ENCODE data around the gene RHOBTB1. TPM values are rescaled to one million over a fixed set of nuclear protein-coding genes. Genes with fewer than 3 reads are reported as not detected.

The RHOBTB1 gene
- total and polyA plus RNA-seq, 5 donors, result 5.8 to 13.8 (median 9.7) TPM

DNA sequence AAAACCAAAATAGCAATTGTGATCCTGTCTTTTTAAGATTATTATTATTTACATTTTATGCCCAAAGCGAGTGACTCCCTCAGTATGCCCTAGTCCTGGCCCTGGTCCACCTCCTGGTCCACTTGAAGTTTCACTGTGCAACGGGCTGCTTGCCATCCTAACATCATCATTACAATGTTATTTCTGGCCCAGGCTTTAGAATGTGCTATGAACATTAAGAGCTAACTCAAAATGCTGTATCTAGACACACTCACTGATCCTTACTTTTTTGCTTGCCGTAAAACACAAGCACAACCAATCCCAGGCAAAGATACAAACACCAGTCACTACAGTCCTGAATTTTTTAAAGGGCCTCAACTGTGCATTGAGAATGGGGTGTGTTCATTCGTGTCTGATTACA is 38.4 kb downstream of the RHOBTB1 start:
- Histone ChIP-seq H3K9me3 (ENCODE audit: control insufficient read depth, low read length) (no peaks in the 10 kb centered on the region), H3K4me1 (ENCODE audit: control insufficient read depth, insufficient read depth, low read length) (peaks cover 4% of the 10 kb centered on the region), H3K27me3 (ENCODE audit: control insufficient read depth, insufficient read depth) (no peaks in the 10 kb centered on the region), H3K4me3 (ENCODE audit: low read length) (no peak overlapping the region), H3K27ac (ENCODE audit: low read length) (peak overlapping the region; percentile 11)
- 34% methylated on average over 4 of the region's 4 CpGs for WGBS
- ATAC-seq (peak; percentile 60 to 65), DNase-seq (peak; percentile 74 to 86 (median 85))
- intact Hi-C loops (cut with DNase I), result no loop called here

DNA sequence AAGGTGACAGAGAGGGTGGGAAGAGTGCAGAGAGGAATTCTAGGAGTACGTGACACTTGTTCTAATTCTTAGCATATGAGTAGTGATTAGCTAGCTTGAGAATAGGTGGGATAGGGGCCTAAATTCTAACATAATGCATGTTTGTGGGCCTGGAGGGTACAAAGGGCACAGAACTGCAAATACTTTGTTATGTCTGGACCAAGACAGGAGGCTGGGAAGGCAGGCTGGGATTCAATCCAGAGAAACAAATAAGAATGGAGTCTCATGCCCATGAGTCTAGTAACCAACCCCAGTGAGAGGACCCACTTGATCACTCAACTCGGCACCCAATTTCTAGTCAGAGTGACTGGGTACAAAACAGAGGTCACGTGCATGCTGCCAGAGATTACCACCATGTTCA is 40.9 kb downstream of the RHOBTB1 start:
- Histone ChIP-seq H3K4me1 (ENCODE audit: control insufficient read depth, insufficient read depth, low read length) (peaks cover 4% of the 10 kb centered on the region), H3K27me3 (ENCODE audit: control insufficient read depth, insufficient read depth) (no peaks in the 10 kb centered on the region), H3K27ac (ENCODE audit: low read length) (peak overlapping the region; percentile 11), H3K4me3 (ENCODE audit: low read length) (no peak overlapping the region), H3K9me3 (ENCODE audit: control insufficient read depth, low read length) (no peaks in the 10 kb centered on the region)
- no peak for ATAC-seq
- no peak for DNase-seq
- intact Hi-C loops (cut with DNase I), result loop anchor here in 1 of 4 donors (5.0 kb wide), 1 partner anchor 39 kb away; the partner anchor contains the start of gene RHOBTB1
- 79% methylated on average over 3 of the region's 3 CpGs for WGBS

DNA sequence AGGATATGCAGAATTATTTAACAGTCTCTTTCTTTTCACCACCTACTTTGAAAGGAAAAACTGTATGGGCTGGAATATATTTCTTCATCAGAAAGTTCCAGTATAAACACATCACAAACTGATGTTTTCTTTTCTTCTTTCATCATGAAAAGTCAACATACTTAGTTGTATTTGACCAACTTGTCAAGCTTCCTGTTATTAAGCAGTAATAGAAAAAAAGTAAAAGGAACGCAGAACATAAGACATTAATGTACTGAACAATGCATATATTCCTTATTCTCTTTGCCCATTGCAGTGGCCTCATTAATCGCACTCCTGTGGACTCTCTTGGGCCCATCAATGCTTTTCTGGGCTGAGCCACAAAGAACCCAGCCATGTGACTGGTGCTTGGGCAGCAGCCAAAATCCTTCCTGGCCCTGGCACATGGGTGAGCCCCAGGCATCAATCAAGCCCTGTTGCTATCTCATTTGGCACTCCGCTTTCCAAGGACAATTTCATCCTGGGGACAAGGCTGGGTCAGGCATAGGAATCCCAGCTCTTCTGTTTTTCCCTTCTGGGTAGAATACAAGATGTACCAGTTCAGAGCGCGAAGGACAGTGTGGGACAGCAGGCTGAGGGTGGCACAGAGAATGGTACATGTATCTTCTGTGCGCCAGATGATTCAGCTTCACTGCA is 42.3 kb downstream of the RHOBTB1 start:
- H3K9me3 ChIP-seq (ENCODE audit: control insufficient read depth, low read length), result no peaks in the 10 kb centered on the region
- no peak overlapping the region for H3K4me3 ChIP-seq (ENCODE audit: low read length)
- 65% methylated on average over 6 of the region's 6 CpGs for WGBS
- ATAC-seq (peak; percentile 91 to 93), DNase-seq (peak; percentile 64 to 90 (median 87))
- H3K27ac ChIP-seq (ENCODE audit: low read length), result no peak overlapping the region
- peaks cover 4% of the 10 kb centered on the region for H3K4me1 ChIP-seq (ENCODE audit: control insufficient read depth, insufficient read depth, low read length)
- intact Hi-C loops (cut with DNase I), result loop anchor here in 1 of 4 donors (5.0 kb wide), 1 partner anchor 41 kb away; the partner anchor contains the start of gene RHOBTB1
- no peaks in the 10 kb centered on the region for H3K27me3 ChIP-seq (ENCODE audit: control insufficient read depth, insufficient read depth)

DNA sequence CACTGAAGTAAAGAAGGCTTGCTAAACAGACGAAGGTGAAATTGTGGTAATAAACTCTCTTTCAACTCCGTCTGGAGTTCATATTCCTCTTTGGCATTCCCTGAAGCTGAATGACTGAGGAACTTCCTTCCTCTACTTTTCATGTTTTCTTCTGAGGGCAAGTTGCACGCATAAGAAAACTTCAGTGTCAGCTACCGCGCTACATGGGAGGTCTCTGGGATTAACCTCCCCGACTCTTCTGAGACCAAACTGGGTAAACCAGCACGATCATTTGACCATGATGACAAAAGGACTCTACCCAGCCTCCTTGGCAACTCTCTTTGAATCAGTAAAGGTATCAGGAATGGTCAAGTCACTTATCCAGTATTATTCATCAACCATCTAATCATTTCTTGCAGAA is 44.7 kb downstream of the RHOBTB1 start:
- no peak for ATAC-seq
- 93% methylated on average over 7 of the region's 7 CpGs for WGBS
- no peak for DNase-seq
- intact Hi-C loops (cut with DNase I), result loop anchor here in 1 of 4 donors (5.0 kb wide), 1 partner anchor 43 kb away; the partner anchor contains the start of gene RHOBTB1
- Histone ChIP-seq H3K27me3 (ENCODE audit: control insufficient read depth, insufficient read depth) (no peaks in the 10 kb centered on the region), H3K4me1 (ENCODE audit: control insufficient read depth, insufficient read depth, low read length) (peaks cover 2% of the 10 kb centered on the region), H3K27ac (ENCODE audit: low read length) (no peak overlapping the region), H3K9me3 (ENCODE audit: control insufficient read depth, low read length) (no peaks in the 10 kb centered on the region), H3K4me3 (ENCODE audit: low read length) (no peak overlapping the region)

DNA sequence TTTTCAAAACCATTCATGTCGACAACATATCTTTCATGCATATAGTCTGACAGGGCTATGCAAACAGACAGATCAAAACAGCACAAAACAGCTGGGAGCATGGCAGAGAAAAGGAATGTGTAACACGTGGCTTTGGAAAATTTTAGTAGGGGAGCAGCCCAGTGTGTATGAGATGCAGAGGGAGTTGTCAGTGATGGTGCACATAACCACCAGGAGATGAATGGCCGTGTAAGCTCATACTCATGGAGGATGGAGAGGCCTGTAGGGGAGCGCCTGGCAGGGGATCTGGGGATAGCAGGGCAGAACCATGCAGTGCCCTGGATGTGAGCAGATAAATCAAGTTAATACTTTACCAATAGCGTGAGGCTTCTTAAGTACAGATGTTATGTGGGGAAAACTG is 45.7 kb downstream of the RHOBTB1 start:
- WGBS, result 72% methylated on average over 5 of the region's 5 CpGs
- Histone ChIP-seq H3K27me3 (ENCODE audit: control insufficient read depth, insufficient read depth) (no peaks in the 10 kb centered on the region), H3K4me3 (ENCODE audit: low read length) (no peak overlapping the region), H3K9me3 (ENCODE audit: control insufficient read depth, low read length) (no peaks in the 10 kb centered on the region), H3K27ac (ENCODE audit: low read length) (no peak overlapping the region), H3K4me1 (ENCODE audit: control insufficient read depth, insufficient read depth, low read length) (peaks cover 2% of the 10 kb centered on the region)
- ATAC-seq (no peak), DNase-seq (no peak)
- intact Hi-C loops (cut with DNase I), result loop anchor here in 1 of 4 donors (5.0 kb wide), 1 partner anchor 44 kb away; the partner anchor contains the start of gene RHOBTB1

DNA sequence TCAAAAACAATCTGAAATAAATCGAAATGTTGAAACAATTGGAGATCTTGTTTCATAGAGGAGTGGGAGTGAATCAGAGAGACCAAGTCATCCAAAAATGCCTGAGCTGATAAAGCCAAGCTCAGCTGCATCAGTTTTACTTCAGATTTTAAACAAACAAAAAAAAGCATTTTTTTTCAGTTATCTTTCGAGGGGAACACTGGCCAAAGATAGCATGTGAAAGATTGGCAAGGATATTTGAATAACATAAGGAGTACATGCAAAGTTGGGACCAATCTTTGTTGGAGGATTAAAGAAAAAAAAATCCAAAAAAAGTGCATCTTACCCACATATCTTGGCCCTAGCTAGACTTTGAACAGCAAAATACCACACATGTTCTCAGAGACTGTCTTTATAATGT is 47.2 kb downstream of the RHOBTB1 start:
- peaks cover 5% of the 10 kb centered on the region for H3K4me1 ChIP-seq (ENCODE audit: control insufficient read depth, insufficient read depth, low read length)
- no peaks in the 10 kb centered on the region for H3K9me3 ChIP-seq (ENCODE audit: control insufficient read depth, low read length)
- no peak overlapping the region for H3K27ac ChIP-seq (ENCODE audit: low read length)
- ATAC-seq, result no peak
- no peaks in the 10 kb centered on the region for H3K27me3 ChIP-seq (ENCODE audit: control insufficient read depth, insufficient read depth)
- DNase-seq, result no peak
- WGBS, result 42% methylated on average over 2 of the region's 2 CpGs
- intact Hi-C loops (cut with DNase I), result loop anchor here in 1 of 4 donors (5.0 kb wide), 1 partner anchor 45 kb away; the partner anchor contains the start of gene RHOBTB1
- no peak overlapping the region for H3K4me3 ChIP-seq (ENCODE audit: low read length)

DNA sequence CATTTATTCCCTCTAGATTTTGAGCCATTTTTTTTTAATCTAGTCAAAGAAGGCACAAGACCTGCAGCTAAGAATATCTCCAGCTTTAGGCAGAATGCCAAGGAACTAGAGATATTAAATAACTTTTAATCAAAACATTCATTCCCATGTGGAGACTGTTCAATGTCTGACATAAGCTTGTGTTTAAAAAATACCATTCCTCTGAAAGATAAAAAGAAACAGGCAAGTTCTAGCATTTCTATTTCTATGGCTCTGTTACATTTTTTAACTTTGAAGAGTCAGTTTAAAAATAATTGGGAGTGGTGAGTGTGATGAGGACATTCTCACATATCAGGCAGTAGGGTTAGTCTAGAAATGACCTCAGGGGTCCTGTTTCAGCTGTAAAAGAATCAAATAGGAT is 48.0 kb downstream of the RHOBTB1 start:
- H3K27me3 ChIP-seq (ENCODE audit: control insufficient read depth, insufficient read depth), result no peaks in the 10 kb centered on the region
- intact Hi-C loops (cut with DNase I), result loop anchor here in 1 of 4 donors (5.0 kb wide), 1 partner anchor 46 kb away; the partner anchor contains the start of gene RHOBTB1
- no peaks in the 10 kb centered on the region for H3K9me3 ChIP-seq (ENCODE audit: control insufficient read depth, low read length)
- H3K4me3 ChIP-seq (ENCODE audit: low read length), result no peak overlapping the region
- H3K27ac ChIP-seq (ENCODE audit: low read length), result no peak overlapping the region
- DNase-seq (no peak), ATAC-seq (peak in 1 of 2 donors; percentile 53)
- H3K4me1 ChIP-seq (ENCODE audit: control insufficient read depth, insufficient read depth, low read length), result peaks cover 5% of the 10 kb centered on the region

DNA sequence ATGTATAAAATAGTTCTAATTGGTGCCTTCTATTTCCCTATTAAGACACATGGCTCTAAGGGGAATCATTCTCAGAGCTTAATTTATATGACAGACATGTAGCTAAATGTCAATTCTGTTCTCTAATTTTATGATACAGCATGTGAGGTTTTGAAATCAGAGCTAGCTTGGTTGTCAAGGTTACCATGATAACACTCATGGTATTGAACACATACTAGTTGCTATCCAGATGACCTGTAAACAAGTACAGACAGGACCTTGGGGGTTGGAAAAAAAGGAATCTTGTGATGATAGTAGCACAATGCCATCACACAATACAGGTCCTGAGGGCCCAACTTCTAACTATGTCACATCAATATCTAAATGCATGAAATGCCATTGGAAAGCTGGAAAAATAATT is 49.2 kb downstream of the RHOBTB1 start:
- ATAC-seq (no peak), DNase-seq (no peak)
- no peak overlapping the region for H3K27ac ChIP-seq (ENCODE audit: low read length)
- H3K4me3 ChIP-seq (ENCODE audit: low read length), result no peak overlapping the region
- H3K9me3 ChIP-seq (ENCODE audit: control insufficient read depth, low read length), result no peaks in the 10 kb centered on the region
- intact Hi-C loops (cut with DNase I), result loop anchor here in 1 of 4 donors (5.0 kb wide), 1 partner anchor 48 kb away; the partner anchor contains the start of gene RHOBTB1
- peaks cover 5% of the 10 kb centered on the region for H3K4me1 ChIP-seq (ENCODE audit: control insufficient read depth, insufficient read depth, low read length)
- no peaks in the 10 kb centered on the region for H3K27me3 ChIP-seq (ENCODE audit: control insufficient read depth, insufficient read depth)

DNA sequence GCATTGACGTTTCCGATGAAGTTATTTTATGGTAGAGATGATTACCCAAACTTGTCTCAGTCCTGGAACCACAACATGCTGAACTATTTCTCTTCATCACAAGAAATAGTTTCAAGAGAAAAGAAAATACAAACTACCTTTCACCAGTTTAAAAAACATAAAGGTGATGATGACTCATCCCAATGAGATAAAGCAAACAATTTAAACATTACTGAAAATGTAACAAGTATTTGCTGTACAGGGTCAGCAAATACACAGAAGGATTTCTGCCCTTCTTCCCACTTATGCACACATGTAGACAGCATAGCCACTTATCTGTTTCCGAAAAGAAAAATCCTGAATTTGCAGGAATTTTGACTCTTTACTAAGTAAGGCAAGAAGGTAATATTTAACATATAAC is 50.8 kb downstream of the RHOBTB1 start:
- Histone ChIP-seq H3K4me3 (ENCODE audit: low read length) (no peak overlapping the region), H3K9me3 (ENCODE audit: control insufficient read depth, low read length) (no peaks in the 10 kb centered on the region), H3K27me3 (ENCODE audit: control insufficient read depth, insufficient read depth) (no peaks in the 10 kb centered on the region), H3K27ac (ENCODE audit: low read length) (no peak overlapping the region), H3K4me1 (ENCODE audit: control insufficient read depth, insufficient read depth, low read length) (peaks cover 5% of the 10 kb centered on the region)
- intact Hi-C loops (cut with DNase I), result no loop called here
- DNase-seq (no peak), ATAC-seq (no peak)
- 83% methylated on average over 3 of the region's 3 CpGs for WGBS

DNA sequence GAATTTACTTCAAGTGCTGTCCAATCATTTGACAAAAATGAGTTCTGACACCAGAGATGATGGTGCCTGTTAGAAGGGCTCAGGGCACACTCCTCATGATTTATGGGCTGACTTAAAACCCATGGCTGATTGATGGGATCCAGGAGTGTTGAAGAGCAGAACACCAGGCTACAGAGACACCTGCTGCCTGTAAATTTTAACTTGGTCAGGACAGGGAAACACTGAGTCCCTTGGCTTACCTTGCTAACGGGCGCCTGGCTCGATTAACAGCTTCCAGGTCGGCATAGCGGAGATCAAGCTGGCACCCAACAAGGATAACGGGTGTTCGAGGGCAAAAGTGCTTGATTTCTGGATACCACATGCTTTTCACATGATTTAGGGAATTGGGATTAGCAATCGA is 51.4 kb downstream of the RHOBTB1 start:
- Histone ChIP-seq H3K9me3 (ENCODE audit: control insufficient read depth, low read length) (no peaks in the 10 kb centered on the region), H3K27ac (ENCODE audit: low read length) (peak overlapping the region; percentile 35), H3K27me3 (ENCODE audit: control insufficient read depth, insufficient read depth) (no peaks in the 10 kb centered on the region), H3K4me1 (ENCODE audit: control insufficient read depth, insufficient read depth, low read length) (peaks cover 6% of the 10 kb centered on the region), H3K4me3 (ENCODE audit: low read length) (no peak overlapping the region)
- DNase-seq (no peak), ATAC-seq (no peak)
- intact Hi-C loops (cut with DNase I), result no loop called here
- 85% methylated on average over 8 of the region's 8 CpGs for WGBS

DNA sequence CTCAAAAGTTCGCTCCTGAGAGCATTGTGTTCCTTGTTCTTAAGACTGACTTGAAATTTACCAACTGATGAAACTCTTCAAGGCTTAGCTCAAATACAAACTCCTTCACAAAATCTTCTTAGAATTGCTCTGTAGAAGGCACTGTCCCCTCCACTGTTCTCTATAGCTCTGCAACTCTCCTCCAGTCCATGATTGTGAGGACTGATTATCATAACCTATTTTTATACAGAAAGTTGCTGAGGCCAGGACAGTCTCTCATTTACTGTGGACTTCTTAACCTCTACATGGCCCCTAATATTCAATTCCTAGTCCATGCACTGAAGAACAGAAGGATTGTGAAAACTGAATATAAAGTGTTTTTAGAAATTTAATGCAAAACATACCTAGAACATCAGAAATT is 53.2 kb downstream of the RHOBTB1 start:
- H3K4me1 ChIP-seq (ENCODE audit: control insufficient read depth, insufficient read depth, low read length), result peaks cover 8% of the 10 kb centered on the region
- WGBS, result 96% methylated on average over 1 of the region's 1 CpG
- DNase-seq (no peak), ATAC-seq (no peak)
- no peaks in the 10 kb centered on the region for H3K9me3 ChIP-seq (ENCODE audit: control insufficient read depth, low read length)
- H3K4me3 ChIP-seq (ENCODE audit: low read length), result no peak overlapping the region
- intact Hi-C loops (cut with DNase I), result no loop called here
- no peaks in the 10 kb centered on the region for H3K27me3 ChIP-seq (ENCODE audit: control insufficient read depth, insufficient read depth)
- no peak overlapping the region for H3K27ac ChIP-seq (ENCODE audit: low read length)

Measured in right cardiac atrium (tissue), 5 donors.